SK-N-SH treated with all-trans-retinoic acid at 6 μM for 48 hours (cell line): ENCODE measurements around the gene APH1A.

ENCODE experiments used
- BACH2 ChIP-seq: fragments of 250-450 bp; sonication (Bioruptor Pico); IDR thresholded peaks from 2 replicates; pipeline ENCODE4 v1.9.0; 2021; ENCODE audit warnings: mild to moderate bottlenecking, borderline replicate concordance
- CREB5 ChIP-seq: fragments of 250-450 bp; sonication (Bioruptor Pico); IDR thresholded peaks from 2 replicates; pipeline ENCODE4 v1.5.1; 2020; ENCODE audit warnings: low read depth, mild to moderate bottlenecking, moderate library complexity
- ESRRG ChIP-seq: fragments of 250-450 bp; sonication (Bioruptor Pico); IDR thresholded peaks from 2 replicates; pipeline ENCODE4 v1.6.1; 2021; ENCODE audit warnings: mild to moderate bottlenecking
- GLIS3 ChIP-seq: fragments of 250-450 bp; sonication (Bioruptor Pico); IDR thresholded peaks from 2 replicates; pipeline ENCODE4 v1.5.0; 2020; ENCODE audit warnings: mild to moderate bottlenecking, moderate library complexity
- PATZ1 ChIP-seq: fragments of 250-450 bp; sonication (Bioruptor Pico); IDR thresholded peaks from 2 replicates; pipeline ENCODE4 v1.8.0; 2020; ENCODE audit warnings: mild to moderate bottlenecking, moderate library complexity, borderline replicate concordance
- PPARA ChIP-seq: fragments of 250-450 bp; sonication (Bioruptor Pico); IDR thresholded peaks from 2 replicates; pipeline ENCODE4 v1.5.0; 2020; ENCODE audit warnings: mild to moderate bottlenecking, borderline replicate concordance
- SNAI2 ChIP-seq: fragments of 250-450 bp; sonication (Bioruptor Pico); IDR thresholded peaks from 2 replicates; pipeline ENCODE4 v1.5.0; 2020; ENCODE audit warnings: mild to moderate bottlenecking, moderate library complexity
- TOX ChIP-seq: fragments of 250-450 bp; sonication (Bioruptor Pico); IDR thresholded peaks from 2 replicates; pipeline ENCODE4 v1.8.0; 2021; ENCODE audit warnings: mild to moderate bottlenecking, moderate library complexity, borderline replicate concordance
- ZFP30 ChIP-seq: fragments of 450-650 bp; formaldehyde crosslinking; IDR thresholded peaks from 2 replicates; pipeline ENCODE4 v1.5.0; 2022; ENCODE audit warnings: mild to moderate bottlenecking, moderate library complexity
- ZNF8 ChIP-seq: fragments of 450-650 bp; formaldehyde crosslinking; IDR thresholded peaks from 2 replicates; pipeline ENCODE4 v1.5.0; 2020; ENCODE audit warnings: mild to moderate bottlenecking, moderate library complexity

GRCh38 chr1:150269451-150269850 lies 635 bp upstream of the APH1A start:
- TF ChIP-seq ESRRG (CRISPR knock-in tag) (no peak), CREB5 (CRISPR knock-in tag) (no peak), SNAI2 (no peak), ZNF8 (no peak), PATZ1 (CRISPR knock-in tag) (no peak), GLIS3 (CRISPR knock-in tag) (no peak), PPARA (CRISPR knock-in tag) (no peak), ZFP30 (no peak), BACH2 (CRISPR knock-in tag) (no peak), TOX (no peak)
